ENCODE data around the gene CRHR1.

CRHR1 gene

DNA sequence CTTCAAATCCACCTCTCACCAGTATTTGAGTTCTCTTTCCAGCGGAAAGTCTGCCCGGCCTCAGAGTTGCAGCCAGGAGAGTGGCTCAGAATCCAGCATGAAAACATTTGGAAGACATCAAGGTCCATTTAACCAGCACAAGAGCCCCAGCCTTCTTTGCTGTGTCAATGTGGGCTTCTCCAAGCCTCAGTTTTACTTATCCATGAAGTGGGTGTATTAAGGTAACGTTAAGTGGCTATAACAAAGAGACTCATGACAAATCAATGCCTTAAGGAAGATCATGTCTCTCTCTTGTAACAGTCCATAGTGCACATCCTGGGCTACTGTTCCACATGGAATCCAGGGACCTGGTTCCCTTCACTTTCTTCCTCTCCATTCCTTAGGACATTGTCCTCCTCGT, 59.6 kb downstream of the CRHR1 start:
- no peak for TF ChIP-seq CTCF (IDR thresholded peaks at IDR 0.05; ENCODE audit: unreplicated experiment in 3 of 3)
- no peak overlapping the region for H3K4me3 Mint-ChIP-seq
- no peak overlapping the region for H3K27ac Mint-ChIP-seq
- H3K27me3 Mint-ChIP-seq (ENCODE audit: low read depth), result peaks cover 10% of the 10 kb centered on the region
- no peaks in the 10 kb centered on the region for H3K9me3 Mint-ChIP-seq
- H3K36me3 Mint-ChIP-seq (ENCODE audit: low read depth), result no peaks in the 10 kb centered on the region
- H3K4me1 Mint-ChIP-seq, result no peaks in the 10 kb centered on the region

DNA sequence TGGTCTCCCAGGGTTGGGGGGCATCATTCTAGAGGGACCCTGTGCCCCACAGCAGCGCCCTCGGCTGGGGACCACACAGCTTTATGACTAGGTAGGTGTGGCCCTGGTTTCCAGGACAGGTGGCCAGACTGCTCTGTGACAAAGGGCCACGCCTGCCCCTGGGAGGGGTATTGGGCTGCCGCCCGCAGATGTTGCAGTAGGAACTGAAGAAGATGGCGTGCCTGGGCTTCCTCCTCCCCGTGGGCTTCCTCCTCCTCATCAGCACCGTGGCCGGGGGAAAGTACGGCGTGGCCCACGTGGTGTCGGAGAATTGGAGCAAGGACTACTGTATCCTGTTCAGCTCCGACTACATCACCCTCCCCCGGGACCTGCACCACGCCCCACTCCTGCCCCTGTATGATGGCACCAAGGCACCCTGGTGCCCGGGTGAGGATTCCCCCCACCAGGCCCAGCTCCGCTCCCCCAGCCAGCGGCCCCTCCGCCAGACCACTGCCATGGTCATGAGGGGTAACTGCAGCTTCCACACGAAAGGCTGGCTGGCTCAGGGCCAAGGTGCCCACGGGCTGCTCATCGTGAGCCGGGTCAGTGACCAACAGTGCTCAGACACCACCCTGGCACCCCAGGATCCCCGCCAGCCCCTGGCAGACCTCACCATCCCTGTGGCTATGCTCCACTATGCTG, 60.7 kb downstream of the CRHR1 start, which contains the start of gene SPPL2C:
Gene SPPL2C, plus strand, starts transcription at position 187 of the 681 bp plus-strand sequence. Its CDS starts 26 bp downstream, at position 213.
- Mint-ChIP-seq H3K36me3 (ENCODE audit: low read depth) (no peaks in the 10 kb centered on the region), H3K4me1 (no peaks in the 10 kb centered on the region), H3K9me3 (no peaks in the 10 kb centered on the region), H3K27me3 (ENCODE audit: low read depth) (peaks cover 10% of the 10 kb centered on the region), H3K27ac (no peak within 1 kb of the TSS), H3K4me3 (no peak within 1 kb of the TSS)
- TF ChIP-seq CTCF (IDR thresholded peaks at IDR 0.05; ENCODE audit: unreplicated experiment in 3 of 3), result no peak

DNA sequence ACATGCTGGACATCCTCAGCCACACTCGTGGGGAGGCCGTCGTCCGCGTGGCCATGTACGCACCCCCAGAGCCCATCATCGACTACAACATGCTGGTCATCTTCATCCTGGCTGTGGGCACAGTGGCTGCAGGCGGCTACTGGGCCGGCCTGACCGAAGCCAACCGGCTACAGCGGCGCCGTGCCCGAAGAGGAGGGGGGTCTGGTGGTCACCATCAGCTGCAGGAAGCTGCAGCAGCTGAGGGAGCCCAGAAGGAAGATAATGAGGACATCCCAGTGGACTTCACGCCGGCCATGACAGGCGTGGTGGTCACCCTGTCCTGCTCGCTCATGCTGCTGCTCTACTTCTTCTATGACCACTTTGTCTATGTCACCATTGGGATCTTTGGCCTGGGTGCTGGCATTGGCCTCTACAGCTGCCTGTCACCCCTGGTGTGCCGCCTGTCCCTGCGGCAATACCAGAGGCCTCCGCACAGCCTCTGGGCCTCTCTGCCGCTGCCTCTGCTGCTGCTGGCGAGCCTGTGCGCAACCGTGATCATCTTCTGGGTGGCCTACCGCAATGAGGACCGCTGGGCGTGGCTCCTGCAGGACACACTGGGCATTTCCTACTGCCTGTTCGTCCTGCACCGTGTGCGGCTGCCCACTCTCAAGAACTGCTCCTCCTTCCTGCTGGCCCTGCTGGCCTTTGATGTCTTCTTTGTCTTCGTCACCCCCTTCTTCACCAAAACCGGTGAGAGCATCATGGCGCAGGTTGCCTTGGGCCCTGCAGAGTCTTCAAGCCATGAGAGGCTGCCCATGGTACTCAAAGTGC, 61.5 kb downstream of the CRHR1 start:
- Mint-ChIP-seq H3K4me1 (no peaks in the 10 kb centered on the region), H3K27ac (no peak overlapping the region), H3K9me3 (no peaks in the 10 kb centered on the region), H3K36me3 (ENCODE audit: low read depth) (no peaks in the 10 kb centered on the region), H3K27me3 (ENCODE audit: low read depth) (peaks cover 14% of the 10 kb centered on the region), H3K4me3 (no peak overlapping the region)
- TF ChIP-seq CTCF (IDR thresholded peaks at IDR 0.05; ENCODE audit: unreplicated experiment in 3 of 3), result no peak

DNA sequence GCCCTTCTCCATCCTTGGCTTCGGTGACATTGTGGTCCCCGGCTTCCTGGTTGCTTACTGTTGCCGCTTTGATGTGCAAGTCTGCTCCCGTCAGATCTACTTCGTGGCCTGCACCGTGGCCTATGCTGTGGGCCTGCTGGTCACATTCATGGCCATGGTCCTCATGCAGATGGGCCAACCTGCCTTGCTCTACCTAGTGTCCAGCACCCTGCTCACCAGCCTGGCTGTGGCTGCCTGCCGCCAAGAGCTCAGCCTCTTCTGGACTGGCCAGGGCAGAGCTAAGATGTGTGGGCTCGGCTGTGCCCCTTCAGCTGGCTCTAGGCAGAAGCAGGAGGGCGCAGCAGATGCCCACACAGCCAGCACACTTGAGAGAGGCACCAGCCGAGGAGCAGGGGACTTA, 62.1 kb downstream of the CRHR1 start:
- no peak overlapping the region for H3K27ac Mint-ChIP-seq
- H3K36me3 Mint-ChIP-seq (ENCODE audit: low read depth), result no peaks in the 10 kb centered on the region
- no peaks in the 10 kb centered on the region for H3K9me3 Mint-ChIP-seq
- no peaks in the 10 kb centered on the region for H3K4me1 Mint-ChIP-seq
- no peak overlapping the region for H3K4me3 Mint-ChIP-seq
- H3K27me3 Mint-ChIP-seq (ENCODE audit: low read depth), result peaks cover 20% of the 10 kb centered on the region
- no peak for TF ChIP-seq CTCF (IDR thresholded peaks at IDR 0.05; ENCODE audit: unreplicated experiment in 3 of 3)

DNA sequence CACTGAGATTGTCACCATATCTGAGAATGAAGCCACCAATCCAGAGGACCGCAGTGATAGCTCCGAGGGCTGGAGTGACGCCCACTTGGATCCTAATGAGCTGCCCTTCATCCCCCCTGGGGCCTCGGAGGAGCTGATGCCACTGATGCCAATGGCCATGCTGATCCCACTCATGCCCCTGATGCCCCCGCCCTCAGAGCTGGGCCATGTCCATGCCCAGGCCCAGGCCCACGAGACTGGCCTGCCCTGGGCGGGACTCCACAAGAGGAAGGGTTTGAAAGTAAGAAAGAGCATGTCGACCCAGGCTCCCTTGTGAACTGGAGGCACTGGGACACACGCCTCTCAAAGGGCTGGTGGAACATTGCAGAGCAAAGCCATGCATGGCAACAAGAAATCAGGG, 62.5 kb downstream of the CRHR1 start:
- Mint-ChIP-seq H3K36me3 (ENCODE audit: low read depth) (no peaks in the 10 kb centered on the region), H3K4me3 (no peak overlapping the region), H3K9me3 (no peaks in the 10 kb centered on the region), H3K27ac (no peak overlapping the region), H3K27me3 (ENCODE audit: low read depth) (peaks cover 20% of the 10 kb centered on the region), H3K4me1 (no peaks in the 10 kb centered on the region)
- no peak for TF ChIP-seq CTCF (IDR thresholded peaks at IDR 0.05; ENCODE audit: unreplicated experiment in 3 of 3)

Measured in nephron (organoid).